Measurements from ENCODE around the gene WDR53. TPM values are rescaled to one million over a fixed set of nuclear protein-coding genes. Genes with fewer than 3 reads are reported as not detected.
A peak's percentile ranks its signal among the peaks of the same experiment; 100 is the strongest.

The WDR53 gene
- total and polyA plus RNA-seq, 9 of the 15 experiments (the other 6 are each of a cell fraction or from before 2014, with no cell fraction given), result 13.0 to 34.5 (median 20.9) TPM

DNA sequence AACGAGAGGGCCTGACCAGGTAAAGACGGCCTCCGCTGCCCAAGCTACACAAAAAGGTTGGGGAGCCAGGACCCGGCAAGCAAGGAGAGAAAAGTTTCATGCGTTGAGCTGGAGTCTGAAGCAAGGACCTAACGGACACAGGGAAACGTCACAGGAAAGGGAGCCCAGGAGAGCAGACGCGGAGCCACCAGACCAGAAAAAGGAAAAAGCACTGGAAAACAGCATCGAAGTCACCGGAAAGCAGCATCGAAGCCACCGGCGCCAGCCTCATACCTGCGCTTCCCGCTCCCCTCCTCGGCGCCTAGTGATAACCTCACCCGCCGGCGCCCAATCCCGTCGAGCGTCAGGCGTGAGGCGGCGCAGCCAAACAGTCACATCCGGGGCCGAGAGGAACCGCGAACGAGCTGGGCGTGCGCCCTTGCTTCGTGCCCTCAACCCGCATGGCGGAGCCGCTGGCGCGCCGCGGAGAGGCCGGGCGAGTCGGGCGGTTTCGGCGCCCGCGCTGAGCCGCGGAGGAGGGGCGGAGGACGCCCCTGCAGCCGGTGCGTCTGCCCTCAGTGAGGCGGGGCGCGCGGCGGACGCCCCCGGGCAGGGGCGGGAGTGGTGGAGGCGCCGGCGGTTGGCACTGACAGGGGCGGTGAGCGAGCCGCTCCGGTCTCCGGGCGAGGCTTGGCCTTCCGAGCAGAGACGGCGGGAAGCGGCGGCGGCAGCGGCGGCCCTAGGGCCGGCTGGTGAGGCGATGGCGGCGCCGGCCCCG lies at the start of gene WDR53, which contains the start of gene FBXO45 (continued):
- TF ChIP-seq, protein P1, sequence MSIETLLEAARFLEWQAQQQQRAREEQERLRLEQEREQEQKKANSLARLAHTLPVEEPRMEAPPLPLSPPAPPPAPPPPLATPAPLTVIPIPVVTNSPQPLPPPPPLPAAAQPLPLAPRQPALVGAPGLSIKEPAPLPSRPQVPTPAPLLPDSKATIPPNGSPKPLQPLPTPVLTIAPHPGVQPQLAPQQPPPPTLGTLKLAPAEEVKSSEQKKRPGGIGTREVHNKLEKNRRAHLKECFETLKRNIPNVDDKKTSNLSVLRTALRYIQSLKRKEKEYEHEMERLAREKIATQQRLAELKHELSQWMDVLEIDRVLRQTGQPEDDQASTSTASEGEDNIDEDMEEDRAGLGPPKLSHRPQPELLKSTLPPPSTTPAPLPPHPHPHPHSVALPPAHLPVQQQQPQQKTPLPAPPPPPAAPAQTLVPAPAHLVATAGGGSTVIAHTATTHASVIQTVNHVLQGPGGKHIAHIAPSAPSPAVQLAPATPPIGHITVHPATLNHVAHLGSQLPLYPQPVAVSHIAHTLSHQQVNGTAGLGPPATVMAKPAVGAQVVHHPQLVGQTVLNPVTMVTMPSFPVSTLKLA (conservative IDR thresholded peaks at IDR 0.05), result peak; percentile 83 to 95; a peak in 3 of 4 replicates
- TF ChIP-seq L3MBTL2 (IDR thresholded peaks at IDR 0.05), result peak; percentile 89
- 0 out of 2 replicates have a peak, but pooled peaks have one; percentile 7 for TF ChIP-seq MIER1 (IDR thresholded peaks at IDR 0.05; ENCODE audit: low read depth)
- TF ChIP-seq TGIF2 (CRISPR knock-in tag; IDR thresholded peaks at IDR 0.05), result no peak
- peak; percentile 91 for TF ChIP-seq SUPT5H (IDR thresholded peaks at IDR 0.05)
- TF ChIP-seq, protein P2, sequence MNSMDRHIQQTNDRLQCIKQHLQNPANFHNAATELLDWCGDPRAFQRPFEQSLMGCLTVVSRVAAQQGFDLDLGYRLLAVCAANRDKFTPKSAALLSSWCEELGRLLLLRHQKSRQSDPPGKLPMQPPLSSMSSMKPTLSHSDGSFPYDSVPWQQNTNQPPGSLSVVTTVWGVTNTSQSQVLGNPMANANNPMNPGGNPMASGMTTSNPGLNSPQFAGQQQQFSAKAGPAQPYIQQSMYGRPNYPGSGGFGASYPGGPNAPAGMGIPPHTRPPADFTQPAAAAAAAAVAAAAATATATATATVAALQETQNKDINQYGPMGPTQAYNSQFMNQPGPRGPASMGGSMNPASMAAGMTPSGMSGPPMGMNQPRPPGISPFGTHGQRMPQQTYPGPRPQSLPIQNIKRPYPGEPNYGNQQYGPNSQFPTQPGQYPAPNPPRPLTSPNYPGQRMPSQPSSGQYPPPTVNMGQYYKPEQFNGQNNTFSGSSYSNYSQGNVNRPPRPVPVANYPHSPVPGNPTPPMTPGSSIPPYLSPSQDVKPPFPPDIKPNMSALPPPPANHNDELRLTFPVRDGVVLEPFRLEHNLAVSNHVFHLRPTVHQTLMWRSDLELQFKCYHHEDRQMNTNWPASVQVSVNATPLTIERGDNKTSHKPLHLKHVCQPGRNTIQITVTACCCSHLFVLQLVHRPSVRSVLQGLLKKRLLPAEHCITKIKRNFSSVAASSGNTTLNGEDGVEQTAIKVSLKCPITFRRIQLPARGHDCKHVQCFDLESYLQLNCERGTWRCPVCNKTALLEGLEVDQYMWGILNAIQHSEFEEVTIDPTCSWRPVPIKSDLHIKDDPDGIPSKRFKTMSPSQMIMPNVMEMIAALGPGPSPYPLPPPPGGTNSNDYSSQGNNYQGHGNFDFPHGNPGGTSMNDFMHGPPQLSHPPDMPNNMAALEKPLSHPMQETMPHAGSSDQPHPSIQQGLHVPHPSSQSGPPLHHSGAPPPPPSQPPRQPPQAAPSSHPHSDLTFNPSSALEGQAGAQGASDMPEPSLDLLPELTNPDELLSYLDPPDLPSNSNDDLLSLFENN (IDR thresholded peaks at IDR 0.05; ENCODE audit: low read depth in 2 of 2, low read length in 2 of 2), result peak in 1 of 2 experiments; percentile 39; a peak in 1 of 4 replicates
- peak; percentile 53; the same call in 1 of the 2 replicates for TF ChIP-seq TRIM28 (IDR thresholded peaks at IDR 0.05)
- peak; percentile 85; the same call in 1 of the 2 replicates for TF ChIP-seq ELF2 (CRISPR knock-in tag; IDR thresholded peaks at IDR 0.05)
- TF ChIP-seq, protein P3, sequence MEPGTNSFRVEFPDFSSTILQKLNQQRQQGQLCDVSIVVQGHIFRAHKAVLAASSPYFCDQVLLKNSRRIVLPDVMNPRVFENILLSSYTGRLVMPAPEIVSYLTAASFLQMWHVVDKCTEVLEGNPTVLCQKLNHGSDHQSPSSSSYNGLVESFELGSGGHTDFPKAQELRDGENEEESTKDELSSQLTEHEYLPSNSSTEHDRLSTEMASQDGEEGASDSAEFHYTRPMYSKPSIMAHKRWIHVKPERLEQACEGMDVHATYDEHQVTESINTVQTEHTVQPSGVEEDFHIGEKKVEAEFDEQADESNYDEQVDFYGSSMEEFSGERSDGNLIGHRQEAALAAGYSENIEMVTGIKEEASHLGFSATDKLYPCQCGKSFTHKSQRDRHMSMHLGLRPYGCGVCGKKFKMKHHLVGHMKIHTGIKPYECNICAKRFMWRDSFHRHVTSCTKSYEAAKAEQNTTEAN (CRISPR knock-in tag; IDR thresholded peaks at IDR 0.05), result 0 out of 2 replicates have a peak, but pooled peaks have one; percentile 20
- TF ChIP-seq SMC3 (conservative IDR thresholded peaks at IDR 0.05; ENCODE audit: insufficient read depth, low read depth, low read length), result no peak
- TF ChIP-seq, protein P4, sequence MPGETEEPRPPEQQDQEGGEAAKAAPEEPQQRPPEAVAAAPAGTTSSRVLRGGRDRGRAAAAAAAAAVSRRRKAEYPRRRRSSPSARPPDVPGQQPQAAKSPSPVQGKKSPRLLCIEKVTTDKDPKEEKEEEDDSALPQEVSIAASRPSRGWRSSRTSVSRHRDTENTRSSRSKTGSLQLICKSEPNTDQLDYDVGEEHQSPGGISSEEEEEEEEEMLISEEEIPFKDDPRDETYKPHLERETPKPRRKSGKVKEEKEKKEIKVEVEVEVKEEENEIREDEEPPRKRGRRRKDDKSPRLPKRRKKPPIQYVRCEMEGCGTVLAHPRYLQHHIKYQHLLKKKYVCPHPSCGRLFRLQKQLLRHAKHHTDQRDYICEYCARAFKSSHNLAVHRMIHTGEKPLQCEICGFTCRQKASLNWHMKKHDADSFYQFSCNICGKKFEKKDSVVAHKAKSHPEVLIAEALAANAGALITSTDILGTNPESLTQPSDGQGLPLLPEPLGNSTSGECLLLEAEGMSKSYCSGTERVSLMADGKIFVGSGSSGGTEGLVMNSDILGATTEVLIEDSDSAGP (CRISPR knock-in tag; IDR thresholded peaks at IDR 0.05), result peak; percentile 50; the same call in 1 of the 2 replicates
- TF ChIP-seq ETV1 (tag; conservative IDR thresholded peaks at IDR 0.05; ENCODE audit: low read depth), result peak; percentile 94
- TF ChIP-seq, protein P5, sequence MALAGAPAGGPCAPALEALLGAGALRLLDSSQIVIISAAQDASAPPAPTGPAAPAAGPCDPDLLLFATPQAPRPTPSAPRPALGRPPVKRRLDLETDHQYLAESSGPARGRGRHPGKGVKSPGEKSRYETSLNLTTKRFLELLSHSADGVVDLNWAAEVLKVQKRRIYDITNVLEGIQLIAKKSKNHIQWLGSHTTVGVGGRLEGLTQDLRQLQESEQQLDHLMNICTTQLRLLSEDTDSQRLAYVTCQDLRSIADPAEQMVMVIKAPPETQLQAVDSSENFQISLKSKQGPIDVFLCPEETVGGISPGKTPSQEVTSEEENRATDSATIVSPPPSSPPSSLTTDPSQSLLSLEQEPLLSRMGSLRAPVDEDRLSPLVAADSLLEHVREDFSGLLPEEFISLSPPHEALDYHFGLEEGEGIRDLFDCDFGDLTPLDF (CRISPR knock-in tag; IDR thresholded peaks at IDR 0.05), result peak; percentile 95
- TF ChIP-seq DMBX1 (CRISPR knock-in tag; IDR thresholded peaks at IDR 0.05; ENCODE audit: borderline replicate concordance), result 0 out of 2 replicates have a peak, but pooled peaks have one; percentile 47
- TF ChIP-seq PHF8 (IDR thresholded peaks at IDR 0.05; ENCODE audit: borderline replicate concordance, low read length), result peak; percentile 91; the same call in 1 of the 2 replicates
- peak; percentile 77; the same call in 1 of the 2 replicates for TF ChIP-seq ZBTB17 (CRISPR knock-in tag; IDR thresholded peaks at IDR 0.05)
- no peak for TF ChIP-seq ZNF274 (IDR thresholded peaks at IDR 0.05; ENCODE audit: borderline replicate concordance, low read depth, low read length)
